ENCODE measurements around the gene PPP1R26. TPM values are rescaled to one million over a fixed set of nuclear protein-coding genes. Genes with fewer than 3 reads are reported as not detected.
"Not testable (repeated sequence)": the region's sequence is repeated elsewhere in the genome, so short reads cannot be mapped to it uniquely, and the experiment has no call there.

The PPP1R26 gene
- polyA plus RNA-seq, 4 donors, result 26.4 to 31.7 (median 29.9) TPM

DNA sequence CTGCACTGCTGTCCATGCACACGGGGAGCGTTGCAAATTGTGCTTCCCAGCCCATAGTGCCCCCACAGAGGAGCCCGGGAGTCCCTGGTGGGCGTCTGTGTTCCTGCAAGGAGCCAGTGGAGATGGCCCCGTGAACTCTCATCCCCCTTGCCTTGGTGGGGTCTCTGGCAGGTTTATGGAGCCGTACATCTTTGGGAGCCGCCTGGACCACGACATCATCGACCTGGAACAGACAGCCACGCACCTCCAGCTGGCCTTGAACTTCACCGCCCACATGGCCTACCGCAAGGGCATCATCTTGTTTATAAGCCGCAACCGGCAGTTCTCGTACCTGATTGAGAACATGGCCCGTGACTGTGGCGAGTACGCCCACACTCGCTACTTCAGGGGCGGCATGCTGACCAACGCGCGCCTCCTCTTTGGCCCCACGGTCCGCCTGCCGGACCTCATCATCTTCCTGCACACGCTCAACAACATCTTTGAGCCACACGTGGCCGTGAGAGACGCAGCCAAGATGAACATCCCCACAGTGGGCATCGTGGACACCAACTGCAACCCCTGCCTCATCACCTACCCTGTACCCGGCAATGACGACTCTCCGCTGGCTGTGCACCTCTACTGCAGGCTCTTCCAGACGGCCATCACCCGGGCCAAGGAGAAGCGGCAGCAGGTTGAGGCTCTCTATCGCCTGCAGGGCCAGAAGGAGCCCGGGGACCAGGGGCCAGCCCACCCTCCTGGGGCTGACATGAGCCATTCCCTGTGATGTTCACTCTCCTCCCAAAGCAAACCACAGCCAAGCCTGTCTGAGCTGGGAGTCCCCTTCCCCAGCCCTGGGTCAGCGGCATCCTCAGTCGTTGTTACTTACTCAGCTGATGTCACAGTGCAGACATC, 24.0 kb downstream of the PPP1R26 start:
- no peak for DNase-seq (ENCODE audit: low read depth in 4 of 4, low spot score in 3 of 4)

DNA sequence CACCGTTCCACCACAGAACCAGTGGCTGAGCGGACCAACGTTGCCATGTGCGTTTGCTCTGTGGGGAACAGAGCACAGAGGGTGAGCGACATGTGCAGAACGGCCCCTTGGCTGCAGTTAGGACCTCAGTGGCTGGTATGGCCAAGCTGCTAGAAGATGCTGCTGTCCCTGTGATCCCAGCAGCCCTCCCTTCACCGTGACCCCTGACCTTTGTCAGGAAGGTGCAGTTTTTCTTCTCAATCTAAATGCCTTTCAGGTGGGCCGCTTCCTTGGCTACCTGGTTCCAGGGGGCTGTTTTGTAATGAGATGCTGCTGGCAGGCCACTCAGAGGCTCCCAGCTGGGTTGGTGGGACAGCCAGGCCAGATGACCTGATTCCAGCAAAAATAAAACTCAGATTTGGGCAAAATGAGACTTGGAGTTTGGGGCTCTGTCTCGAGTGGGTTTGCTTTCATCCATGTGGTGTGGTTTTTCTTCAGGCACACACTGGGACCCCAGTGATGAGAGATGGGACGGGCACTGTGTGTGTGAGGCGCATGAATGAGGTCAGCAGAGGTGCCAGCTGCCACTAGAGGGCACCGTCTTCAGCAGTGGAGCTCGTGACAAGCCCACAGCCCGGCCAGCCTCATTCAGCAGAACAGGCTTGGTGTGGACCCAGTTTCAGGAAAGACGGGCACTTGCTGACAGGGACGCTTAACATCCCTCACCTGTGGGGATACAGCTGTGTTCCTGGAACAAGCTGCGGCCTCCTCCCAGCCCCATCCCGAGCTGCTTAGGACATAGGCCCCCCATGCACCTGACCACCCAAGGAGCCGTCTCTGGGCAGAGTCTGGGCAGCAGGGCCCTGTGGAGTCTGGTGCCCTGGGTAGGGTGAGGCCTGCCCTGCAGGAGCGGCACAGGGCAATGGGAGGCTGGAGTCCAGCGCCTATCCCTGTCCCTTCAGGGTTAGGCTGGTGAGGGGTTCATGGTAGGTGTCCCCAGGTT, 25.0 kb downstream of the PPP1R26 start:
- DNase-seq (ENCODE audit: low read depth in 4 of 4, low spot score in 3 of 4), result no peak

DNA sequence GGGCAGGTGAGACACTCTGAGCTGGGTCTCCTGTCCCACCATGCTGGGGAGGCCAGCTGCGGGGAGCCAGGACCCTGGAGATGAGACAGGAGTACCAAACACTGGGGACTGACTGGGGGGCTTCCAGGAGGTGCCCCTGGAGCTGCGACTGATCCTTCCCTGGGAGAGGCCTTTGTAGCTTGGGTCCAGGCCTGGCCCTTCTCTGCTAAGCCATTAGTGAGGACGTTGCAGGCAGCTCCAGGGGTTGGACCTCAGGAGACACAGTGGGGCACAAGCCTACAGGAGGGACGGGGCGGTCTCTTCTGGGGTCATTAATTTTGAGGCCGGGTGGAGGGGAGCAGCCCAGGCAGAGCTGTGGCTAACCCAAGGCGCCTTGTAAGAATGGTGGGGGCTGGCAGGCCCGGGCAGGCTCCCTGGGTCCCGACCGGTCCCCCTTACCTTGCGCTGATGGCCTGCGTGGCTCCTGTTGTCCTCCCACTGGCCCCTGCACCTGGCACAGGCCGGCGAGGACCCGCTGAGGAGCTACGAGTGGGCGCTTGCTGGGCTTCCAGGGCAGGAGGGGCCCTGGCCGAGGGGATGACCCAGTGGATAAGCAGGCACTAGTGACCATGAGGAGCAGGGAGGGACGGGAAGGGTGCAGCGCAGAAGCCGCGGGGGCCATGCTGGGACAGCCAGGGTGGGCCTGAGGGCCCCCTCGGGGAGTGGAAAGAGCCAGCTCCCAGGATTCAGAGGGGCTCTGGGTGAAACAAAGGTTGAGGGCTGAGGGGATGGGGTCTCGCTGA, 26.0 kb downstream of the PPP1R26 start:
- DNase-seq (ENCODE audit: low read depth in 4 of 4, low spot score in 3 of 4), result no peak

DNA sequence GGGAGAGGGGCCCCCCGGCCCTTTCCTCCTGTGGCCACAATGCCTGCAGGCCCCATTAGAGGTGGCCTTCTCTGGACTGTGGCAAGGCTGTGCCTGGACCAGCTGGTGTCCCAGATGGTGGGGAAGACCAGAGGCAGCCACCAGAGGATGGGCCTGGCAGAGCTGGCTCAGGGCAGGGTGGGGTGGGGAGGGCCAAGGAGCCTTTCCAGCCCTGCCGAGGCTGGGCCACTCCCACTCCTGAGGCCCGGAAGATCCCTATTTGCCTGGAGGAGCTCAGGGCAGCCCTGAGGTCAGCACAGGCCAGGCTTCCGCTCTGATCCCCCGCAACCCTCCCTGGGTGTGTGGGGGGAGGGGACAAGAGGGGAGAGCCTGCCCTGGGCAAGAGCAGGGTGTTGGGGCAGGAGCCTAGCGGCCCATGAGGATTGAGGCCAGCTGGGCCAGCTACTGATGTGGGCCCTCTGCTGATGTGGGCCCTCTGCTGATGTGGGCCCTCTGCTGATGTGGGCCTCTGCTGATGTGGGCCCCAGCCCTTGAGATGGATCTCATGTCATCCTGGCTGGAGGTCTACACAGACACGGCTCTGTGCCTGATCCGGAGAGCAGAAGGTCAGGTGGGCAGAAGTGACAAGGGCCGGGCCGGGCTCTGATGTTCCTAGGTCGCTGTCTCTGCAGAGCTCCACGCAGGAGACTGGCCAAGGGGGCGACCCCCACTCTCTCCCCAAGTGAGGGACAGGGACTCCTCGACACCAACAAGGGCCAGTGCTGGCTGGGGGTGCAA, 26.9 kb downstream of the PPP1R26 start:
- DNase-seq (ENCODE audit: low read depth in 4 of 4, low spot score in 3 of 4), result no peak

DNA sequence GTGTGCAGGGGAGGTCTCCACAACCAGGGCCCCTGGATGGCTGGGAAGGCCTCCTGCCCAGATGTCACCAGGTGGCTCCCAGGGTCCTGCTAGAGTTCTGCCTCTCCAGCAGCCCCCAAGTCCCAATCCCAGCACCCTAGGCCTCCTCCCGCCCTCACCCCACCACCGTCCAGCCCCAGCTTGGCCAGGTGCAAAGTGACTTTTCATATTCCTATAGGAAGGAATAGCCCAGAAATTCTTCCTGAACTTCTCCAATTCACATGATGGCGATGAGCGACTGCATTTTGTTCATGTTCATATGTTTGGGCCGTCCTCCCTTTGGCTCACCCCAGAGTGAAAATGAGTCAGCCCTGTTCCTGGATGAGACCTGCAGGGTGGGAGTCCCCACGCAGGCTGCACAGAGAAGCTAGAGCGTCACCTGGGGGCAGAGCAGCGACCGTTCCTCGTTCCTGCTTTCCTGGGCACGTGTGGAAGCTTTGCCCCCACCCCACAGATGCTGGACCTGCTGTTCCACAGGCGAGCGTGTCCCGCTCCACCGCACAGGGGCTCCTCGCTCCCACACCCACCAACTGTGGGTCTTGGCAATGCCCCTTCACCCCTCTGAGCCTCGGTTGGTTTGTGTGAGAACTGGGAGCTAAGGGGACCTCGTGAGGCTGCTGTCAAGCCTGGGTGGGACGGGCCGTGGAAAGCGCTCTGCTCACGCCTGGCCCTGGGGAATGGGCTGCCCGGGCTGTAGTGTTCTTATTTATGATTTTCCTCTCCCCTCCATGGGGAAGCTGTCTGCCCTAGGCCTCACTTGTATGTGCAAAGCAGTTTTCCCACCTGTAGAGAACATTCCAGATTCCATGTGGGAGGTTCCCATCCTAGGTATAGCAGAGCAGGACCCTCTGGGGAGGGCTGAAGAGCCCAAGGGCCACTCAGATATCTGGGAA, 27.8 kb downstream of the PPP1R26 start:
- no peak for DNase-seq (ENCODE audit: low read depth in 4 of 4, low spot score in 3 of 4)

DNA sequence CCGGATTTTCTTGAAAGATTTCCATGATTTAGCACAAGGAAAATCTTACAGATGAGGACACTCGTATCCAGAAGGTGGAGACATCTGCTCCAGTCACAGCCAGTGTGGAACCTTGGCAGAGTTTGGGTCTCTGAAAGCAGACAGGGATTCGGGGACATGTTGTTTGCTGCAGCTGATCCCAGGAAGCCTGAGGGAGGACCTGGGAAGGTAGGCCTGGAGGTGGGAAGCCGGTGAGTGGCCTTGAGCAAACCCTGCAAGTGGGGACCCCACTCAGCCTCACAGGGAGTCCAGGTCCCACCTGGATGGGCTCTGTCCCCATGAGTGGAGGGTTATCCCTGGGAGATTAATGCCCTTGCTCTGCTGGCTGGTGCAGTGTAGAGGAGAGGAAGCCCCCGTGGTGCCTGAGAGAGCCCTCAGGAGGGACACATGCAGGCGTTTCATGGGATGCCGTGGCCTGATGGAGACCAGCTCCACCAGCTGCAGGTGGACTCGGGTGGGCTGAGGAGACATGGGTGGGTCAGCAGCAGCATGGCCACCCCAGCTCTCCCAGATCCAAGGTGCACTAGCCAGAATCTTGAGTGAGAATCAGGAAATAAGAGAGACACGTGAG, 28.7 kb downstream of the PPP1R26 start:
- no peak for DNase-seq (ENCODE audit: low read depth in 4 of 4, low spot score in 3 of 4)

DNA sequence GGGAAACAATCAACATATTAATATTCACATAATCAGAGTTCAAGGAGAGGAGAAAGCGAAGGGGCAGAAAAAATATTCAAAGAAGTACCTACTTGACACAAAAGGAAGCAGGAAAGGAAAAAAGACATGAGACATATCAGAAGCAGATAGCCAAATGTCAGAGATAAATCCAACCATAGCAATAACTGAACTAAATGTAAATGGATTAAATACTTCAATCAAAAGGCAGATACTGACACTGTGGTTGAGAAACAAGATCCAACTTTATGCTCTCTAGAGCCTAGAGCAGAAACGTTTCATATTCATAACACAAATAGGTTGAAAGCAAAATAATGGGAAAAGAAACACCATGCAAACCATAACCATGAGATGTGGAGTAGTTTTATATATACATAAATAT, 29.9 kb downstream of the PPP1R26 start:
- no peak for DNase-seq (ENCODE audit: low read depth in 4 of 4, low spot score in 3 of 4)

DNA sequence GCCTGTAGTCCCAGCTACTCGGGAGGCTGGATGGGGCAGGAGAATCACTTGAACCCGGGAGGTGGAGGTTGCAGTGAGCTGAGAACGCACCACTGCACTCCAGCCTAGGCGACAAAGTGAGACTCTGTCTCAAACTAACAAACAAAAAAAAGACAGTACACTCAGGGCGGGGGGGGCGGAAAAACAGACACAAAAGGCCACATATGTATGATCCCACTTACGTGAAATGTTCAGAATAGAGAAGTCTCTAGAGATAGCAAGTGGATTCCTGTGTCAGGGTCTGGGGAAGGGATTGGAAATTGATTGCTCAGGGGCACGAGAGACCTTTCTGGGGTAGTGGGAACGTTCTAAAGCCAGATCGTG, 32.6 kb downstream of the PPP1R26 start:
- DNase-seq (ENCODE audit: low read depth in 4 of 4, low spot score in 3 of 4), result no peak

DNA sequence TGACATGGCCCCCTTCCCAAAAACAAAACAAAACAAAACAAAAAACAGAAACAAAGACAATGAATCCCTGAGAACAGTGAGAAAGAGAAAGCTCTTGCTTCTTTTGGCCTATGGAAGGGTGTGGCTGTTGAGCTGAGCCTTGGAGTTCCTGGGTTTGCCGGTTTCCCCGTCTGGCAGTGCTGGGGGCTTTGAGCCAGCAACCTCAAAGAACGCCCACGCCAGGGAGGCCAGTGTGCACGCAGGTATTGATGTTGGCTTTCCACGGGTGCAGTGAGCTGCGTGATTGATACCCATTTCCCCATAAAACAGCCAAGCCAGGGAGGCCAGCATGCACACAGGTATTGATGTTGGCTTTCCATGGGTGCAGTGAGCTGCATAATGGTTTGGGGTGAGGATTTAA, 33.3 kb downstream of the PPP1R26 start:
- DNase-seq (ENCODE audit: low read depth in 4 of 4, low spot score in 3 of 4), result no peak

DNA sequence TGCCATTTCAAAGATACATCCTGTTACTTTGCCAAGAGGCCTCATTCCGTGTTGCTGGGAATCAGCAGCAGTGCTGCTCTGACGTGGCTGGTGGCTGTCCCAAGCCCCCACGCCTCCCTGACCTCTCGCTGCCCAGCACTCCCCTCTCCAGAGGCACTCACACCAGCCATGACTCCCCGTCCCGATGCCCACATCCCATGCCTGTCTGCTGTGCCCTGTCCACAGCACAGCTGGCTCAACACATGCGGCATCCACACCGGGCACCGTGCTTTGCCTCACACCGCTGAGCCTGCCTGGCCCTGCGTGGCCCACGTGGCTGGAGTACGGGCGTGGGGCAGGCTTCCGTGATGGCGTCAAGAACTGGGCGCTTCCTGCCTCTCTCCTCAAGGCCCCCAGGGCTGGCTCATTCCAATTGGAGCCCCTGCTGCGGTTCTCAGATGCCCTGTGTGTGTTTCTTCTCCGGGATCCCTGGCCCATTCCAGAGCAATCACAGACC, 33.8 kb downstream of the PPP1R26 start:
- DNase-seq (ENCODE audit: low read depth in 4 of 4, low spot score in 3 of 4), result no peak

DNA sequence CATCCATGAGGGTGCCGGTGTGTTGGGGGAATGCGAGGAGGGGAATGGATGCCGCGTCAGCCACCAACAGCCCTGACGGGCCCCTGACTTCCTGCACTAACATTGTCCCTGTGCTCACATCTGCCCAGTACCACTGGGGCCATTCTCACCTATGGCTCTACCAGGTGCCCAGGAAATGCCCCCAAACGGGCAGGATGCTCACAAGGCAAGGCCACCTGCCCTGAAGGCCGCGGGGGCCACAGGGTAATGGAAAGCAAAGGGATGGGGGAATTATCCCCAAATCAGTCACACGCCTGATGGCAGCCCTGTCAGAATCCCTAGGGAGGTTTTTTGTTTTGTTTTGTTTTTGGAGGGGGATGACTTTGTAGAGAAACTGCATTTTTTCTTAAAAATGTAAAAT, 34.3 kb downstream of the PPP1R26 start:
- DNase-seq (ENCODE audit: low read depth in 4 of 4, low spot score in 3 of 4), result not testable (repeated sequence)

DNA sequence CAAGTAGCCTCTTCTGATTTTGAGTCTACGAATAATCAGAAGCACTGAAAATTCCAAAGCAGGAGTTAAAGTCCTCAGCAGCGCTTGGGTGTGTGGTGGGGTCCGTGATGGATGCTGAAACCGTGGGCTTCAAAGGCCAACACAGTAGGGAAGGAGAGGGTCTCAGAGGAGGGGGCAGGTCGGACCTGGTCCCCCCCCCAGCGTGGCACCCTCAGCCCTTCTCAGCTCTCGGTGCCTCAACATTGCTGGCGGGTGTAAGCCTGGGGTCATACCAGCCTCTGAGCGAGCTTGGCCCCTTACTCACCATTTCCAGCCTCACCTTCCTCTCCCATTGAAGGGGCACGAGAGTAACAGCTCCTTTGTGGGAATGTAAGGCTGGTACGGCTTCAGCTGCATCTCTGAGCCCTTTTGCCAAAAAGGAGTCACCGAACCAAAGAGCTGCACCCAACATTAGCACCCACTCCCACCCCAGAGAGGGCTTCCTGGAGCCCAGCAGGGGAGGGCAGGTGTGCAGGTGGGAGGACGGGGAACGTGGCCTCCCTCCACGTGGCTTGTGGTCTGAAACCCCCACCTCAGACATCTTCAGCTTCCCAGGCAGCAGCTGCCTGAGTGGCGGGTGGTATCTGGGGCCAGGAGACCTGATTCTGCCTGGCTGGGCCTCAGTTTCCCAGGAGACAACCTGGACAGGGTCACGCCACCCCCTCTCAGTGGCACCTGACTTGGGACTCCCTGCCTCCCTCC, 34.9 kb downstream of the PPP1R26 start:
- no peak for DNase-seq (ENCODE audit: low read depth in 4 of 4, low spot score in 3 of 4)

DNA sequence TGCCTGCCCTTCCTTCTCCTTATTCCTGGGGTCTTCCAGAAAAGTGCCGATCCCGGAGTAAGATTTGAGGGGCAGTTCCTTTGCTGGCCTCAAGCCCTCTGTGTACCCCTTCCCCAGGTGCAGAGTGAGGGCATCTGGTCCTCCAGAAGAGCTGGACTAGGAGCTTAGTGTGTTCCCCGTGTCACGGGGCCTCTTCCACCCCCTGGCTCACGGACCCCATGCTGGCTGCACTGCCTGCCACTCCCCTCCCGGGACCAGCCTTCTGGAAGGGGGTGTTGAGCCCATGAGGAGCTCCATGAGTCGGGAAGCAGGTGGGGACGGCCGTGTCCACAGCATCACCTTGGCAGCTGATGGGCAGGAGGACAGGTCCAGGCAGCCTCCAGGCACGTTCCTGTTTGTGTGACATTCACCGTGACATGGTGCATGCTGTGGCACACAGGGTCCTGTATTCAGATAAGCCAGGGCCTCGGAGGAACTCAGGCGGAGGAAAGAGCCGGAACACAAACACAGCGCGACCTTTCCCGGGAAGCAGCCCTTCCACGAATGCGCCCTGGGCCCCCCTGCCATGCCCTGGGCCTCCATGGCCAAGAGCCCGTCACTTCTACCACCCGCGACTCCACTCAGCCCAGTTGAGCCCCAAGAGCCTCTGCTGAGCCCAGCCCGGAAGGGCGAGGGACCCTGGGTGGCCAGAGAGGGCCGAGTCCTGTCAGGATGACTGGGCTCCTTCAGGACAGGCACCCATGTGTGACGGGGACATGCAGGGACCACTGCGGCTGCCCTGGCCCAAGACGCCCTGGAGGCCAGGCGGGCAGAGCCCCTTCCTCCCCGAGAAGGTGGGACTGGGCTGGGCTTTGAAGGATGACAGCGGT, 35.7 kb downstream of the PPP1R26 start:
- no peak for DNase-seq (ENCODE audit: low read depth in 4 of 4, low spot score in 3 of 4)

DNA sequence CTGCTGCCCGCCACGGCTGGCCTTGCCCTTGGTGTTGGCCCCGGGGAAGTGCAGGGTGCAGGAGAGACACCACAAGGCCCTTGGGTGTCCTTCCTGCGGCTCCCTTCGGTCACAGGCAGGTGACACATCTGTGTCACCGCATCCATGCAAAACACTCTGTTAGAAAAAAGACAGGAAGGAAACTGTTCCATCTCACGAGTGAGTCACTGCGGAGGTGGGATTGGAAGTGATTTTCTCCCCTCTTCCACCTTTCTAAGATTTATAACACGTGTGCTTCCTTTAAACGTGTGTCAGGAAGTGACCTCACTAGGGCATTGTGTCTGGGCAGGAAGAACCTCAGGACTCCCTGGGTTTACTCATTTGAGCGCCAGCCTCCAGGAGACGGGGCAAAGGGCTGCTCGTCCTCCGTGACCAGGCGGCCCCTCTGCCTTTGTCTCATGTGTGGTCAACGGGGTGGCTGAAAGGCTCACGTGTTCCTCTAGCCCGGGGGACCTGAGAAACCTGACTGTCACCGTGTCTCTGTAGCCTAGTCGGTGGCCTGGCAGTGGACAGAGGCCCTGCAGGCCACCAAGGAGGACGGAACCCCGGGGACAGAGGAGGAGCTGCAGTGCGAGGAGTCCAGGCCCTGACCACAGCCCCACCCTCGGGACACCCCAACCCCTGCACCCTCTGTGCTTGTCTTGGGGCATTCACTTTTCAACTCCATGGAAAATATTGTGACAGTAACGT, 36.7 kb downstream of the PPP1R26 start:
- DNase-seq (ENCODE audit: low read depth in 4 of 4, low spot score in 3 of 4), result no peak

DNA sequence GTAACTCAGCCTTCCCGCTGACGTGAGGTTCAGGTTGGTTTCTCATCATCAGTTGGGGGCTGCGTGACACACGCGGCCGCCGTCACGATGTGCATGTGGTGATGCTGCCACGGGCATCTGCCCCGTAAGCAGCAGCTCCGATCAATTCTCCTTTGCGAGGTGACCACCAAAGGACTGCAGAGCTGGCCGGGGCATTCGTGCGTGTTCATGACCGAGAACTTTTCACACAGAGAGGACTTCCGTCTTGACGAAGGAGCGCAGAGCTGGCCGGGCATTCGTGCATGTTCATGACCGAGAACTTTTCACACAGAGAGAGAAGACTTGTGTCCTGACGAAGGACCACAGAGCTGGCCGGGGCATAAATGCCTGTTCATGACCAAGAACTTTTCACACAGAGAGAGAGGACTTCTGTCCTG, 37.8 kb downstream of the PPP1R26 start:
- DNase-seq (ENCODE audit: low read depth in 4 of 4, low spot score in 3 of 4), result no peak
